HG02884 (cell line): ENCODE results near the gene GPRC5C.
"Not testable (repeated sequence)": the region's sequence is repeated elsewhere in the genome, so short reads cannot be mapped to it uniquely, and the experiment has no call there.

ENCODE experiments used
- ATAC-seq: cut with Tn5 transposase; IDR thresholded peaks from one replicate; pipeline ENCODE4 v1.9.1; 2021; ENCODE audit warnings: mild to moderate bottlenecking, moderate library complexity; ENCODE audit not compliant: unreplicated experiment

GPRC5C gene

GRCh38 chr17:74467221-74467951, 35.5 kb downstream of the GPRC5C start:
- ATAC-seq = no peak

DNA sequence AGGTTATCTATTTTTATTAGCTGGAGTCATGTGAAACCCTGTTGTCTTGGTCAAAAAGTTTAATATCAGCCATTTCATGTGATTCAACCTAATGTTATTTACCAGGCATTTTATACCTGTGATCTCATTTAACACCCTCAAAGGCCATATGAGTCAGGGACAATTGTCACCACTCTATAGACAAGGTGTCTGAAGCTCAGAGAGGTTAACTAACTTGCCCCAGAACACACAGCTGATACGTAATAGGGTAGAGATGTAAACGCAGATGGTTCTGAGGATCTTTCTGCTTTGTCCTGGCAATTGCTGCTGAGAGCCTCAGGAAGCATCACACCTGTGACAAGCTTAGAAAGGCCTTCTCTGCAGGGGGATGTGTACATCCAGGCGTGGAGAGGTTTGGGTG, 39.5 kb downstream of the GPRC5C start:
- ATAC-seq = no peak

DNA sequence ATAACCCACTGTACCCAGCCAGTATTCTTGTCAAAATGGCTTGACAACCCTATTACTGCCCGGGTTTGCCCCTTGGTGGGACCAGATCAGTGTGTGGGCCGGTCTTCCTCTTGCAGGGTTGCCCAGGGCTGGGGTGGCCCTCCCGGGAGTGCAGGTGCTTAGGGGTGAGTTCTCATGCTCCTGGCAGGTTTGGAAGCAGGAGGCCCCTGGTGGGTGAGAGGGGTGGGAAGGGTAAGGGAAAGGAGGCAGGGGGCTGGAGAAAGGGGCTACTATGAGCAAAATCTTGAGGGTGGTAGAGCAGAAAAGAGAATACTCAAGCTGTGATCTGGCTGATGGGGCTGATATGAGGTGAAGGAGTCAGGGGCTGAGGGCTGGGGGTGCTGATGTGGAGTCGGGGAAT, 41.0 kb downstream of the GPRC5C start:
- no peak for ATAC-seq

DNA sequence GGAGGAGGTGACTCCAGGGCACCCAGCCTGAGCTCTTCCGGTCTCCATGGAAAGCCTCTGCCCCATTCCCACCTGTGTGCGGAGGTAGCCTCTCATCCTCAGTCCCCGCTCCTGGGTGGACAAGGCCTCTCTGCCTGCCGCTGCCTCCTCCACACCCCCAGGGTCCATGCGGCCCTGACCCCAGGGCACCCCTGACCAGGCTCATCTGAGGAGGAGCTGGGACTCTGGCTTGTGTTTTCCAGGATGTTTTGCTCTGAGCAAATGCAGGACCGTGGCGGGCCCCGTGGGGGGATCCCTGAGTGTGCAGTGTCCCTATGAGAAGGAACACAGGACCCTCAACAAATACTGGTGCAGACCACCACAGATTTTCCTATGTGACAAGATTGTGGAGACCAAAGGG, 41.4 kb downstream of the GPRC5C start:
- no peak for ATAC-seq

DNA sequence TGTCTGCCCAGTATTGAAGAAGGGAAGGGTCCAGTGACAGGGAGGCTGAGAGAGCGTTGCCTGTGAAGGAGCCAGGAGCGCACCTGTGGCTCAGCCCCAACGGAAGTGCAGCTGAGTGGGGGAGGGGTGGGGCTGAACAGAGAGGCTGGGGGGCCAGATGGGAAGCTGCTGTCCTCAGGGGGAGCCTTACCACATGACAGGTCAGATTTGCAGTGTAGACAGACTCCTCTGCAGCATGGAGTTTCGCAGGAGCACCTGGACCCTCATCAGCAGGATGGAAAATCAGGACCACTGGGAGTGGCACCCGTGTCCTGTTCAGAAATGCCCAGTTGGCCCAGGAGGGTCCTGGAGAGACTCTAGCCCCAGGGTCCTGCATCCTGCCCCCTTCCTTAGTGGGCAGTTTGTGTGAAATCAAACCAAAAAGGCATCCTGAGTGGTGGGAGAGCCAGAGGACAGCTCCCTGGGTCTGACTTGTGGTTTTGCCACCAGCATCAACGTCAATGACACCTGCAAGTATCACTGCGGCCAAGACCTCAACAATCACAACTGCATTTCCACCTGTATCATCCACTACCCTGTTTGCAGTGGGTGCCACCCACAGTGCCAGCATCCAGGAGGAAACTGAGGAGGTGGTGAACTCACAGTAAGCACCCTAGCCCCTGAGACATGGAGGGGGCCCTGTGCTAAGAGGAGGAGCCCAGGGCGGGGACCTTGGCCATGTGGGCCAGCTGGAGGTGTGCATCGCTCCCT, 42.3 kb downstream of the GPRC5C start:
- no peak for ATAC-seq

- no peak for ATAC-seq
Observed at GRCh38 chr17:74475189-74475588, 43.3 kb downstream of the GPRC5C start.

GRCh38 chr17:74477411-74477810, 45.5 kb downstream of the GPRC5C start:
- no peak for ATAC-seq

- no peak for ATAC-seq
Observed at GRCh38 chr17:74478420-74479100, 46.7 kb downstream of the GPRC5C start.

GRCh38 chr17:74480290-74480689, 48.4 kb downstream of the GPRC5C start:
- ATAC-seq = no peak

GRCh38 chr17:74481621-74482020, 49.7 kb downstream of the GPRC5C start:
- ATAC-seq = no peak

GRCh38 chr17:74484066-74484465, 52.2 kb downstream of the GPRC5C start:
- ATAC-seq = no peak

DNA sequence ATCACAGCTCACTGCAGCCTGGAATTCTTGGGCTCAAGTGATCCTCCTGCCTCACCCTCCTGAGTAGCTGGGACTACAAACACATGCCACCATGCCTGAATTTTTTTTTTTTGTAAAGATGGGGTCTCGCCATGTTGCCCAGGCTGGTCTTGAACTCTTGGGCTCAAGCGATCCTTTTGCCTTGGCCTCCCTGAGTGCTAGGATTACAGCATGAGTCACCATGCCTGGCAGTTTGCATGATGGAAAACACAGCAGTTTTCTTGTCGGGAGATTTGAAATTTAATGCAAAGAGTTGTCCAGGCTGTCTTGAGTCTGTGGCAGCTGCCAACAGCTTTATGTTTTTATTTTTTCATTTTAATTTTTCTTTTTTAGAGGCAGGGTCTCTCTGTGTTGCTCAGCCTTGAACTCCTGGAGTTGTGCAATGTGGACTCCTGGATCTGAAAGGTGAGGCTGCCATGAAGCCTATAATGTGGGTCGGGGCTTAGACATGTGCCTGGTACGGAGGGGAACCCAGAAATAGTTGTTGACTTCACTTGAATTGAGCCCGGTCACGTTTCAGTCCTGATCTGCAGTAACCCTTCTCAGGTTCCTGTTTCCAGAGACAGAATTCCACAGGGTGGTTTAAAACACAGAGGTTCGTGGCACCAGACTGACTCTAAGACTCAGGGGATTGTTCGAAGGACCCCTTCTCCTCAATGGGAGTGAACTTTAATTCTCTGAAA, 53.3 kb downstream of the GPRC5C start:
- ATAC-seq = no peak

- no peak for ATAC-seq
Observed at GRCh38 chr17:74485841-74486240, 54.0 kb downstream of the GPRC5C start.

DNA sequence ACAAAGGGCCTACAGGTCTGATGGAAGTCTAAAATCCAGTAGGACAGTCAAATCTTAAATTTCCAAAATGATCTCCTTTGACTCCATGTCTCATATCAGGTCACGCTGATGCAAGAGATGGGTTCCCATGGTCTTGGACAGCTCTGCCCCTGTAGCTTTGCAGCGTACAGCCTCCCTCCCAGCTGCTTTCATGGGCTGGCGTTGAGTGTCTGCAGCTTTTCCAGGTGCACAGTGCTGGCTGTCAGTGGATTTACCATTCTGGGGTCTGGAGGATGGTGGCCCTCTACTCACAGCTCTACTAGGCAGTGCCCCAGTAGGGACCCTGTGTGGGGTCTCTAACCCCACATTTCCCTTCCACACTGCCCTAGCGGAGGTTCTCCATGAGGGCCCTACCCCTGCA, 56.4 kb downstream of the GPRC5C start:
- ATAC-seq = not testable (repeated sequence)

DNA sequence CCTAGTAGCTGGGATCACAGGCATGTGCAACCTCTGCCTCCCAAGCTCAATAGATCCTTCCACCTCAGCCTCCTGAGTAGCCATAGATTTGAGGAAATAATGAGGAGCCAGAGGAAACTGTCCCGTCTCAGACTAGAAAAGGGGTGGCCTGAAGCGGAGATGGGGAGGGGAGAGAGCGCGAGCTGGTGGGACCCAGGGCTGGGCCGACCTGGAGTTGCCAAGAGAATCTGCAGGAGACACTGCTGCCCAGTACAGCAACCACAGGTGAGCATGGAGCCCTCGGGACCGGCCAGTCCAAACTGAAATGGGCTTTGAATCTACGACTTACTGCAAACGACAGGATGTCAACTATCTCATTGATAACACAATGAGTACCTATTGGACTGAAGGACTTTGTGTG, 58.8 kb downstream of the GPRC5C start:
- no peak for ATAC-seq

GRCh38 chr17:74491626-74492025, 59.7 kb downstream of the GPRC5C start:
- ATAC-seq = no peak

DNA sequence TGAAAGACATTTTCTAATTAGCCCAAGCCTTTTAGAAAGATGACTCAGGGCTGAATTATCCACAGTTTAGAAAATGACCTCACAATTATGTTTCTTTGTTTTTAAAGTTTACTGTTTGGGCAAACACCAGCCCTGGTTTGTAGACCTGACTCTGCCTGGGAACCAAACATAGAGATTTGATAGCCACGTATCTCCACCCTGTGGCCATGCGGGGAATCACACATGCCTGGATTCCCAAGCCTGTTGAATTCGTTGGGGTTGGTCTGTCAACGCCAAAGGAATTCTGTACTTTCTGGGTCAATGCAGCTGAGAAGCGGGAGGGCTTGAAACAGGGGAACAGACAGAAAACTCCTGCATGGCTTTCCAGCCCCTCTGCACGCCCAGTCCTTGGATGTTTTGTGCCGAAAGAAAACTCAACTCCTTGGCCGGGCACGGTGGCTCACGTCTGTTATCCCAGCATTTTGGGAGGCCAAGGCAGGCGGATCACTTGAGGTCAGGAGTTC, 61.5 kb downstream of the GPRC5C start:
- ATAC-seq = no peak
